ENCODE data around the gene DTX4. TPM values are rescaled to one million over a fixed set of nuclear protein-coding genes. Genes with fewer than 3 reads are reported as not detected.

DTX4 gene
- total and polyA plus RNA-seq, 2 of the 4 experiments (the other 2 are of a cell fraction) = 2.7 to 3.0 TPM

- CTCF ChIA-PET = interaction anchor here (0.7 to 2.8 kb wide), 6 partner anchors 22 to 212 kb away, joined by 3 to 8 read pairs (median 3); partner anchors contain the start of gene DTX4
- H2AK5ac ChIP-seq (ENCODE audit: low read depth, low read length) = no peak overlapping the region
- peaks cover 13% of the 10 kb centered on the region for H3K4me1 ChIP-seq (ENCODE audit: control insufficient read depth, insufficient read depth, low read length)
- H3K27me3 ChIP-seq (ENCODE audit: control insufficient read depth, insufficient read depth, low read length) = peaks cover 13% of the 10 kb centered on the region
- WGBS, 2 experiments (ENCODE audit: extremely low coverage in 2 of 2, insufficient read length in 1 of 2) = no CpG with 5 or more reads among the region's 2 CpGs
- no peak overlapping the region for H3K9ac ChIP-seq (ENCODE audit: low read depth, low read length)
- no peak overlapping the region for H4K5ac ChIP-seq (ENCODE audit: low read depth, low read length)
- H2BK120ac ChIP-seq (ENCODE audit: low read depth, low read length) = no peak overlapping the region
- H2AK9ac ChIP-seq (replicated peaks; ENCODE audit: low read depth, low read length, poor library complexity) = no peak overlapping the region
- no peak overlapping the region for H3K27ac ChIP-seq (ENCODE audit: insufficient read depth, low read length)
- H3K4me3 ChIP-seq (ENCODE audit: insufficient read depth, low read depth, low read length) = no peak overlapping the region
- dilution Hi-C loops (cut with HindIII; ENCODE audit: low sequenced_read_pairs, unreplicated experiment) = no loop called here
- H3K14ac ChIP-seq (replicated peaks; ENCODE audit: low read depth, low read length) = no peak overlapping the region
- ATAC-seq (ENCODE audit: low read depth) (peak; percentile 41), DNase-seq (peak; percentile 64)
- no peak overlapping the region for H3K18ac ChIP-seq (ENCODE audit: low read depth, low read length)
- intact Hi-C loops (cut with micrococcal nuclease) = loop anchor here (1.0 to 2.0 kb wide), 3 partner anchors 38 to 222 kb away; no protein-coding TSS in a partner anchor
- POLR2A ChIA-PET (ENCODE audit: unreplicated experiment) = no interaction called here
- H3K9me1 ChIP-seq (ENCODE audit: insufficient read depth, low read length) = peaks cover 15% of the 10 kb centered on the region; the same call in 1 of the 2 replicates
- H2BK5ac ChIP-seq (ENCODE audit: low read depth, low read length, poor library complexity, severe bottlenecking) = no peak overlapping the region
- no peak overlapping the region for H2BK15ac ChIP-seq (ENCODE audit: low read depth, low read length)
- no peak overlapping the region for H3K23ac ChIP-seq (ENCODE audit: low read depth, low read length)
- H3K56ac ChIP-seq (ENCODE audit: extremely low read depth, insufficient read depth, low read length) = no peak overlapping the region
- TF ChIP-seq RAD21 (IDR thresholded peaks at IDR 0.05; ENCODE audit: low read length) (no peak), BHLHE40 (IDR thresholded peaks at IDR 0.05; ENCODE audit: low read depth, low read length) (no peak), MAFK (IDR thresholded peaks at IDR 0.05; ENCODE audit: low read depth, low read length) (no peak), USF2 (IDR thresholded peaks at IDR 0.05; ENCODE audit: low read depth, low read length) (no peak), RCOR1 (IDR thresholded peaks at IDR 0.05; ENCODE audit: insufficient replicate concordance, low read length) (no peak), NFE2L2 (IDR thresholded peaks at IDR 0.05; ENCODE audit: low read depth, low read length) (no peak), FOS (IDR thresholded peaks at IDR 0.05; ENCODE audit: low read depth, low read length) (0 out of 2 replicates have a peak, but pooled peaks have one; percentile 16), MAZ (IDR thresholded peaks at IDR 0.05; ENCODE audit: borderline replicate concordance, low read depth, low read length) (no peak)
- H3K4ac ChIP-seq (ENCODE audit: low read depth, low read length) = no peak overlapping the region
- H3K4me2 ChIP-seq (ENCODE audit: low read depth, low read length) = no peak overlapping the region
- in situ Hi-C loops (cut with MboI; ENCODE audit: low sequenced_read_pairs) = no loop called here
- no peak overlapping the region for H2BK20ac ChIP-seq (ENCODE audit: low read depth, low read length)
- H4K91ac ChIP-seq (ENCODE audit: insufficient read depth, low read depth, low read length) = no peak overlapping the region
- BruUV-seq (replicated peaks) = no TSS peak
- H2AFZ ChIP-seq (replicated peaks; ENCODE audit: low read length, poor library complexity) = no peak overlapping the region
- H4K8ac ChIP-seq (ENCODE audit: low read depth in 2 of 2, low read length in 2 of 2) = no peak overlapping the region
- no peaks in the 10 kb centered on the region for H3K79me1 ChIP-seq (ENCODE audit: low read depth in 1 of 2, low read length in 2 of 2)
- peaks cover 21% of the 10 kb centered on the region for H3K36me3 ChIP-seq (ENCODE audit: control insufficient read depth, insufficient read depth, low read length)
- peaks cover 8% of the 10 kb centered on the region for H4K20me1 ChIP-seq (ENCODE audit: insufficient read depth, low read length)
- no peaks in the 10 kb centered on the region for H3K9me3 ChIP-seq (ENCODE audit: control insufficient read depth, insufficient read depth, low read length)
These were observed 37.0 kb downstream of the DTX4 start for GRCh38 chr11:59208956-59209355.
